ENCODE data around the gene GNAT2.

The GNAT2 gene

GRCh38 chr1:109649491-109649914 is 30.1 kb upstream of the GNAT2 start (continued):
- TF ChIP-seq PATZ1 (tag by site-specific recombination; IDR thresholded peaks at IDR 0.05) = no peak
- TF ChIP-seq ZNF561 (tag by site-specific recombination; IDR thresholded peaks at IDR 0.05; ENCODE audit: borderline replicate concordance) = peak; percentile 48; the same call in 1 of the 2 replicates
- no peak for TF ChIP-seq ZBTB26 (tag by site-specific recombination; optimal IDR thresholded peaks at IDR 0.05)
- no peak for TF ChIP-seq ZNF677 (tag by site-specific recombination; IDR thresholded peaks at IDR 0.05)
- TF ChIP-seq REST (tag by site-specific recombination; IDR thresholded peaks at IDR 0.05) = no peak
- no peak for TF ChIP-seq ZNF624 (tag by site-specific recombination; IDR thresholded peaks at IDR 0.05)
- no peak for TF ChIP-seq PRDM1 (tag by site-specific recombination; IDR thresholded peaks at IDR 0.05)
- TF ChIP-seq ZNF660 (tag by site-specific recombination; IDR thresholded peaks at IDR 0.05) = no peak

GRCh38 chr1:109644670-109645069 is 25.3 kb upstream of the GNAT2 start:
- TF ChIP-seq ZNF16 (tag by site-specific recombination; IDR thresholded peaks at IDR 0.05; ENCODE audit: low read depth) (no peak), OSR2 (tag by site-specific recombination; IDR thresholded peaks at IDR 0.05) (no peak)
- Histone ChIP-seq H3K36me3 (ENCODE audit: control insufficient read depth in 2 of 2, insufficient read depth in 1 of 2, low read length in 2 of 2) (no peaks in the 10 kb centered on the region), H3K4me3 (ENCODE audit: low read depth, low read length) (no peak overlapping the region), H3K9me3 (ENCODE audit: control insufficient read depth, insufficient read depth, low read depth, low read length) (no peaks in the 10 kb centered on the region), H3K27ac (ENCODE audit: extremely low read depth, low read depth, low read length) (no peak overlapping the region), H3K4me1 (ENCODE audit: control insufficient read depth, insufficient read depth, low read length) (no peaks in the 10 kb centered on the region)
- POLR2A ChIA-PET = no interaction called here
- CTCF ChIA-PET = interaction anchor here (0.7 to 11.3 kb wide), 7 partner anchors 6 to 332 kb away, joined by 3 to 345 read pairs (median 4); no protein-coding TSS in a partner anchor

- H3K4me3 ChIP-seq (ENCODE audit: low read depth, low read length) = no peak overlapping the region
- H3K9me3 ChIP-seq (ENCODE audit: control insufficient read depth, insufficient read depth, low read depth, low read length) = no peaks in the 10 kb centered on the region
- no peaks in the 10 kb centered on the region for H3K4me1 ChIP-seq (ENCODE audit: control insufficient read depth, insufficient read depth, low read length)
- POLR2A ChIA-PET = no interaction called here
- CTCF ChIA-PET = interaction anchor here (0.6 to 11.3 kb wide), 26 partner anchors 7 to 941 kb away, joined by 3 to 345 read pairs (median 4); partner anchors contain the start of gene AHCYL1
- H3K27ac ChIP-seq (ENCODE audit: extremely low read depth, low read depth, low read length) = no peak overlapping the region
- no peaks in the 10 kb centered on the region for H3K36me3 ChIP-seq (ENCODE audit: control insufficient read depth in 2 of 2, insufficient read depth in 1 of 2, low read length in 2 of 2)
- TF ChIP-seq MEIS1 (CRISPR knock-in tag; IDR thresholded peaks at IDR 0.05; ENCODE audit: borderline replicate concordance) = no peak
- peak; percentile 89 for TF ChIP-seq CTCF (tag by site-specific recombination; IDR thresholded peaks at IDR 0.05)
- no peak for TF ChIP-seq ZNF621 (tag by site-specific recombination; IDR thresholded peaks at IDR 0.05)
- TF ChIP-seq ZNF560 (tag by site-specific recombination; IDR thresholded peaks at IDR 0.05; ENCODE audit: borderline replicate concordance) = no peak
- TF ChIP-seq AEBP2 (tag by site-specific recombination; IDR thresholded peaks at IDR 0.05; ENCODE audit: borderline replicate concordance) = no peak
- no peak for TF ChIP-seq PRDM4 (tag by site-specific recombination; IDR thresholded peaks at IDR 0.05)
- TF ChIP-seq ZNF48 (tag by site-specific recombination; IDR thresholded peaks at IDR 0.05) = no peak
- no peak for TF ChIP-seq ZNF571 (tag by site-specific recombination; IDR thresholded peaks at IDR 0.05)
- TF ChIP-seq ZXDB (tag by site-specific recombination; IDR thresholded peaks at IDR 0.05) = no peak
Measured at GRCh38 chr1:109643385-109644230, 24.2 kb upstream of the GNAT2 start.
